Activated CD8-positive, alpha-beta memory T cell treated with anti-CD3 and anti-CD28 coated beads, Interleukin-2, amount 50 U/mL, for 4 hours (primary cell): ENCODE results near the gene LCNL1.
A peak's percentile ranks its signal among the peaks of the same experiment; 100 is the strongest.

Experiments used
- DNase-seq: peaks from one replicate; pipeline ENCODE4 v3.0.0-alpha.2; 2020

Gene LCNL1

DNA sequence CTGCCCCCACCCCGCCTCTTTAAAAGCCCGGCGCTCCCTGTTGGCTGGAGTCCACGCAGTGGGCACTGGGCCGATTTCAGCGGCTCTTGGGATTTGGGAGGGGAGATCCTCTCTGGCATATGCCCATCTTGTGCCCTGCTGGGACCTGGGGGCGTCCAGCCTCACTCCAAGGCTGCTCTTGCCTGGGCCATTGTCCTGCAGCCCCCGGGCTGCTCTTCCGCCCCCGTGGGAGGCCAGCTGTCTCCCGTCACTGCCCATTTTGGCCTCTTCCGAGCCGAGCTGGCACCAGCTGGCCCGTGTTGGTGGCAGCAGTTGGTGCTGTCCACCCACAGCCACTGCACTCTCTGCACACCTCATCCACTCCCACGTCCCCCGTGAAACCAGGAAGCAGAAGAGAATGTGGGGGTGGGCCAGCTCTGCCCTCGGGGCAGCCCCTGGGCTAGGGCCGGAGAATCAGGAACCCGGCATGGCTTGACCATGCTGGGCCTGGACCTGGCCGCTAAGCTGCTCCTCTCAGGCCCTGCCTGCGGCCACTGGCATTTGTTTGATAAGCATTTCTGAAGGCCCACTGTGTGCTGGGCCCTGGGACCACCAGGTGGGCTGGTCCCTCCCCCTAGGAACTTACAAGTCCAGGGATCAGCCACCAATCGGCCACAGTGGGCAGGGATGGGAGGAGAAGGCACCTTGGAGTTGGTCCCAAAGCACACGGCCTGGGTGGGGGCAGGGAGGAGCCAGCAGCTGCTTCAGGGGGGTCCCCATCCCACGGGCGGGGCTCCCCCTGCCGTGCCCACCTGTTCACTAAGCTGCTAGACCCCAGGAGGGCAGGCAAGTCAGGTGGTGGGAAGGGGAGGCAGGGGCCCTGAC, 35.5 kb upstream of the LCNL1 start:
- no peak for DNase-seq

DNA sequence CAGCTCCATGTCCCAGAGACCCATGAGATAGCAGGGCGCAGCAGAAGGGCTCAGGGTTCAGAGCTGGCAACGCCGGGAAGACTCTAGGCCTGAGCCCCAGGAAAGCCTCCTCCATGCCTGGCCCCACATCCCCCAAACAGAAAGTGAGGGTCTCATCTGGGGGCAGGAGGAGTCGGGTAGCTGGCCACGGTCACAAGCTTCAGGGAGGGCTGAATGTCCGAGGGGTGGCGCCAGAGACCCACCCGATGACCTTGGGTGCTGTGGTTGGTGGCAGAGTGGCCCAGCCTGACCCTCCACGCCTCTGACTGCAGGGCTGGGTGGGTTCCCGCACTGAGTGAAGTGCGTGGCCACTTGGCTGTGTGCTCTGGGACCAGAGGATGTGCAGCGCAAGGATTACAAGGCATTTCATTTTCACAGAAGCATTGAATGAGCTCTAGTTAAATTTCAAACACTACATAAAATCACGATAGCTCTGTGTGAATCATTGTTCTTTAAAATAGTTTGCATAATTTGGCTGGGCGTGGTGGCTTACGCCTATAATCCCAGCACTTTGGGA, 34.8 kb upstream of the LCNL1 start:
- DNase-seq: no peak

DNA sequence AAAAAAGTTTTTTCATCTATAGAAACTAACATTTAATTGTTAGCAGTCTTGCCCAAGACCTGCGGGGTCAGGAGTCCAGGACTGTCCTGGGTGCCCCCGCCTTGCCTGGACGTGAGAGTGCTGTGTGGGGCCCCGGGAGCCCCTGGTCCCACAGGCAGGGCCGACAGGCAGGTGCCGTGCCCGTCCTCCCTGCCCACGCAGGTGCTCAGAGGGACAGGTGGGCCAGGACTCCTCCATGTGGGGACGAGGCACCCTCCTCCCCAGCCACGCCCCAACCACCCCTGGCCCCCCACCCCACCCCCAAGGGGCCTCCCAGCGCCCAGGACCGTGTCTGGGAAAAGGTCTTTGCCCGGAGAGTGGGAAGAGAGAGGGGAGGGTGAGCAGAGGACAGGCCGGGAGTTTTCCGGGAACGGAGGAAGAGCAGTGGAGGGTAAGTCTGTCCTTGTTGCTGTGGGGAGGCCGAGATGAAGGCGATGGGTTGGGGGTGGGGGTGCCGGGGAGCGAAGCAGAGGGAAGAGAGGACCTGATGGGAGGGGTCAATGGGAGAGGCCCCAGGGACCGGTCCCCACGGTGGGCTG, 33.5 kb upstream of the LCNL1 start:
- DNase-seq: no peak

DNA sequence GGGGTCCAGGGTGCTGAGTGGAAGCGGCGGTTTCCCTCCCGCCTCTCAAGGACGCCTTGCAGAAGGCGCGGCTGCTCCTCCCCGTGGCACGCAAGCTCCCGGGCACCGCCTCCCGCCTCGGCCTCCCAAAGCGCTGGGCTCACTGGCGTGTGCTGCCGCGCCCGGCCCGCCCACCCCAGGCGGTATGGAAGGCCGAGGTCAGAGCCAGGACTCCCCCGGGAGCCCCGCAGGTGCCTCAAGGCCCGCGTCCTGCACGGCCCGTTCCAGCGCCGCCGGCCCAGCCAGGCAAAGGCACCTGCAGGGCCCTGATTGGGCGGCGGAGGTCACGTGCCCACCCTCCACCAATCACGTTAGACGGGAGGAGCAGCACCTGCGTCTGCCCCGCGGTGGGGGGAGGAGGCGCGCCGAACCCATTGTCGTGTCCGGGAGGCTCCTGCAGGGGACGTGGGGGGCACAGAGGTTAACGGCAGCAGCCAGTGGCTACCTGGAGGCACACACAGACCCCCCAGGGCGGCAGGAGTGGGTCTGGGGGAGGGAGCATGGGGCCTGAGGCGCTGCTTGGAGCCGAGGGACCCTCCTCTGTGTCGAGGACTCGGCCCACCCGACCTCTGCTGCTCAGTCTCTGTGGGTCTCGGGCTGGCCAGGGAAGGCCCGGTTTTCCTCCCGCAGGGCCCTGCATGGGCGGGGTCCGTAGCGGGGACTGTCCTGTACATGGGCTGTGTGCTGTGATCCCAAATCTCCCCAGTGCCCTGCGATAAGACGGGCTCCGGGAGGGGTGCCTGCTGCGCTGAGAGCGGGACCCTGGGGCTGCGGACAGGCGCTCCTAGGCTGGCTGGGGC, 32.8 kb upstream of the LCNL1 start:
- peak; percentile 97 for DNase-seq

DNA sequence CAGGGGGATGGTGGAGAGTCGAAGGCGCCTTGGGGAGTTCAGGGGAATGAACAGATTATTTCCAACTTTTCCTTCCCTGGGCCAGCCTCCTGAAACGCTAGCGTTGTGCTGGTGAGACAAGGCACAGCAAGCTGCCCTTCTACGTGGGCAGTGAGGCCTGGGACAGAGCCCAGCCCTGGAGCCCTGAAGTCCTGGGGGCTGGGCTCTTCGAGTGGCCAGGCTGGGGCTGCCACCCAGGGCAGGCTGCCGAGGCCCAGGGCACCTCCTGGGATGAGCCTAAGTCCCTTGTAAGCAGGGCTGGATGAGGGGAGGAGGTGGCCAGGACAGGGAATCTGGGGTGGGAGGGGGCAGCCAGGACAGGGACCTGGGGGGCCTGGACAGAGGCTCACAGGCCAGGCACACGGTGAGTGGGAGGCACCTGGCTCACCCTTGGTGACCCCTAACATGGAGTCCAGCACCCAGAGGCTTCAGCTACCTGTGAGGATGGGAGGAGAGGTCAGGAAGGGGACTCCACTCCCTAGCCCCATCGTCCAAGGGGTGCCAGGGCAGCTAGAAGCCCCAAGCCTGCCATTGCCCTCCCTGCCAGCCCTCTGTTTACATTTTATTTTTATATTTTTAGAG, 32.0 kb upstream of the LCNL1 start:
- DNase-seq: no peak

DNA sequence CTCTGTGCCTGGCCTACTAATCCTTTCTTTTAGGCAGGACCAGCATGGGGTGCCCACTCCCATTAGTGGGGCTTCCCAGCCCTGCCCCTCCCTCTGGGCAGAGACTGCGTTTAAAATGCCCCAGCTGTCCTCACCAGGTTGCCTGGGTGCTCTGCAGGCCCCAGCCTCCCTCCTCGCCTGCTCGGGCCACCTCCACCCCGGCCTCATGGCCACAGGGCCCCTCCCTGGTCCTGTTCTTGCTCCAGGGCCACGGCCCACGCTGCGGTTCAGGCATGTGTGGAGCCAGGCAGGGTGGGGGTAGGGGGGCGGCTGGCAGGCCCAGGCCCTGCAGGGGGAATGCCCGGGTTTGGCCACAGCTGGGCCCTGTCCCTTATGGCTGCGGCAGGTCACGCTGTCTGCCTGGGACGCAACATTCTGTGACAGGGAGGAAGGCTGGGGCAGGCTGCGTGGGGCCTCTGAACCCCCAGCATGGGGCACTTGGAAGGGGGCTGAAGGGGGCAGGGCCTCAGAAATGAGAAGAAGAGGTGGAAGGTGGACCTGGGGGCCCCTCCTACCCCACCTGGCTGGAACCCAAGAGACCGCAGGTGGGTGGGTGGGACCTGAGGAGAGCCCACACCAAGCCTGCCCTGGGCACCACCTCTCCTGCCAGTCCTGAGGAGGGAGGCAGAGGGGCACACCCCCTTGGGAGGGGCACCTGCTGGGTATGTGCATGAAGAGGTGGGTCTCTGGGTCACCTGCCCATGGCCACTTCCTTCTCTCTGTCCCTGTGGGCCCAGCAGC, 31.1 kb upstream of the LCNL1 start, which contains the start of gene LCN12:
LCN12 (plus strand) TSS at position 733 of the 780 bp plus-strand sequence. CDS start 55 bp downstream, outside the sequence.
- no peak for DNase-seq

DNA sequence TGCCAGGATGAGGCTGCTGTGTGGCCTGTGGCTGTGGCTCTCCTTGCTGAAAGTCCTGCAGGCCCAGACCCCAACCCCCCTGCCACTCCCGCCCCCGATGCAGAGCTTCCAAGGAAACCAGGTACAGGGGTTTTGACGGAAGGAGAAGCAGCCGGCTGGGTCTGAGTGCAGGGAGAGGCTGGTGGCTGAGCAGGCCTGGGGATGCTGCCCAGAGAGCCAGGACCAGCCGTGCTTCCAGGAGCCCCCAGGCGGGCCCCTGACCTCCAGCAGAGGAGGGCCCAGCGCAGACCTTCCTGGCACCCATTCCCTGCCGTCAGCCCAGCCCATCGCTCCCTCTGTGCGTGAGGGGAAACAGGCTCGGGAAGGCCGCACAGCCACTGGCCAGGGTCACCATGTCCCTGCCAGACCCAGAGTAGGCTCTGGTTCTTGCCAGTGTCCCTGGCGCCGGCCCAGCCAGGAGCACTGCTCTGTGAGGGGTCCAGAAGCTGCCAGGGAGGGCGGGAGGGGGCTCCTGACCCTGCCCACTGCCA, 30.4 kb upstream of the LCNL1 start:
- no peak for DNase-seq

DNA sequence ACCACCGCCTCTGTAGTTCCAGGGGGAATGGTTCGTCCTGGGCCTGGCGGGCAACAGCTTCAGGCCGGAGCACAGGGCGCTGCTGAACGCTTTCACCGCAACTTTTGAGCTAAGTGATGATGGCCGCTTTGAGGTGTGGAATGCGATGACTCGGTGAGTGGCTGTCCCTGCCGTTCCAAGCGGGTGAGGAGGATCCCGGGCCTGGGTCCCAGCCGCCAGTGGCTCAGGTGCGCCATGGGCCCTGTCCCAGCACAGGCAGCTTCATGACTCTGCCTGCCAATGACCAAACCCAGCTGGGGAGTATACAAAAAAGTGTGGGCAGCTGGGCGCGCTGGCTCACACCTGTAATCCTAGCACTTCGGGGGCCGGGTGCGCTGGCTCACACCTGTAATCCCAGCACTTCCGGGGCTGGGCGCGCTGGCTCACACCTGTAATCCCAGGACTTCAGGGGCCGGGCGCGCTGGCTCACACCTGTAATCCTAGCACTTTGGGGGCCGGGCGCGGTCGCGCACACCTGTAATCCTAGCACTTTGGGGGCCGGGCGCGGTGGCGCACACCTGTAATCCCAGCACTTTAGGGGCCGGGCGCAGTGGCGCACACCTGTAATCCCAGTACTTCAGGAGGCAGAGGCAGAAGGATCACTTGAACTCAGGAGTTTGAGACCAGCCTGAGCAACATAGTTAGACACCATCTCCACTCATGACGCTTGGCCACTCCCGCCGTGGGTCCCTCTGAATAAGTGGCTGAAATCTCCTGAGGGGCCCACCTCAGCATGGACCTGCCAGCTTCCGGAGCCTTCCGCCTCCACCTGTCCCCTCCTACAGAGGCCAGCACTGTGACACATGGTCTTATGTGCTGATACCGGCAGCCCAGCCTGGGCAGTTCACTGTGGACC, 29.7 kb upstream of the LCNL1 start:
- DNase-seq: no peak

DNA sequence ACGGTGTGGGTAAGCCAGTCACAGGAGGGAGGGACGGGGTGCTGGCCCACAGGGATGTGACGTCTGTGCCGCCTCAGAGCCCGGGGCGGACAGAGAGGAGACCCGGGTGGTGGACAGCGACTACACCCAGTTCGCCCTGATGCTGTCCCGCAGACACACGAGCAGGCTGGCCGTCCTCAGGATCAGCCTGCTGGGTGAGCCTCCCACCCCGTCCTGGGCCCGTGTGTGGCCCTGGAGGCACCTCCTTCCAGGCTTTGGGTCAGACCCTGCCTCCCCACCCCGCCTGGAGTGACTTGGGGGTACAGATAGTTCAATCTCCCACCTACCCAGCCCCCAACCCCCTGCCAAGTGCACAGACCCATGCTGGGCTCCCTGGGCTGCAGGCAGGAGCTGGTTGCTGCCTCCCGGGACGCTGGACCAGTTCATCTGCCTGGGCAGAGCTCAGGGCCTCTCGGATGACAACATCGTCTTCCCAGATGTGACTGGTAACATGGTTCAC, 29.0 kb upstream of the LCNL1 start:
- DNase-seq: no peak

DNA sequence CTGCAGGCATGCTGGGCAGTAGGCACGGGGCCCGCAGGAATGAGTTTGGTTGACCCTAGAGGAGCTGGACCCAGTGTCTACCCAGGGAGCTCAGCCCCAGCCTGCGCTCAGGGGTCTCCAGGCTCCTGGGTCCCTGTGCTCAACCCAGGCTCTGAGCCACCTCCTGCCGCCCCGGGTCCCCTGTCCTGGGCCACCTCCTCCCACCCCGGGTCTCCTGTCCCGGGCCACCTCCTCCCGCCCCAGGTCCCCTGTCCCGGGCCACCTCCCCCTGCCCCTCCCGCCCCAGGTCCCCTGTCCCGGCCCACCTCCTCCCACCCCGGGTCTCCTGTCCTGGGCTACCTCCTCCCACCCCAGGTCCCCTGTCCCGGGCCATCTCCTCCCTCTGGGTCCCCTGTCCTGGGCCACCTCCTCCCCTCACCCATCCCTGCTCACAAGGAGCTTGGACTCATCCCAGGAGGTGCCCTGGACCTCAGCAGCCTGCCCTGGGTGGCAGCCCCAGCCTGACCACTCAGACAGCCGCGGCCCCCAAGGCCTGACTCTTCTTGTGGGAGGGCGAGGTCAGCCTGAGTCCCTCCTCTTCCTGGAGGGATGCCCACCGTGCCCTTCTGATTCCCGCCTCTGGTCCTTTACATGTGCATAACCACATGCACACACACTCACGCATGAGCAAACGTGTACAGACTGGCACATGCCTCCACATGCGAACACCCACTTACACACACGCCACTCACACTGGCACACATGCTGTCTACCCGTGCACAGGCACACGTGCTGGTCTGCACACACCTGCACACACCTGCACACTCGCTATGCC, 28.3 kb upstream of the LCNL1 start:
- DNase-seq: no peak

DNA sequence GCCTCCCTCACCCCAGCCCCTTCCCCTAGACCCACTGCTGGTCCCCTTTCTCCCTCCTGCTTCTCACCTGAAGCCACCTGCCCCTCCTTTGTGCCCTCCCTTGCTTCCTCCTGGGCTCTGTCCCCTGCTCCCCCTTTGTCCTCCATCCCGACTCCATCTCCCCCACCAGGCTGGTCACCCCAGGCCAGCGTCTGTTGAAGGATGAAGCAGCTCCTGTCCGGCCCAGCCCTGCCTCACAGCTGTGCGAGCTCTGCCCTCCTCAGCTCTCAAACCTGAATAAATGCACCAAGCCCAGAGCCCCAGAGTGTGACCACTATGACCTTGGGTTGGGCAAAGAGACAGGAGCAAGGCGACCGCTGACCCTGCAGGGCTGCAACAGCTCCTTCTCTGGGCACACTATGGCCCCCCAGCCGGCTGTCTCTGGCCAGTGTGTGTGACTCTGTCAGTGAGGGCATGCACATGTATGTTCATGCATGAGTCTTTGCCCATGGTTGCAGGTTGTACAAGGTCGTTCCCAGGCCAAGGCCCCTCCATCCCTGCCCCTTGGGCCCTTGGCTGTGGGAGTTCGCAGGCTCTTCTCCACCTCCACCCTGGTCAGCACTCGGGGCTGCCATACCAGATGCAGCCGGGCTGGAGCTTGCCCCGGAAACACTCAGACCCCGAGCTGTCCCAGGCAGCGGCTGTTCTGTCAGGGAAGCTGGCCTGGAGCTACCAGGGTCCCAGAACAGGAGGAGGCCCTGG, 27.4 kb upstream of the LCNL1 start:
- DNase-seq: no peak

DNA sequence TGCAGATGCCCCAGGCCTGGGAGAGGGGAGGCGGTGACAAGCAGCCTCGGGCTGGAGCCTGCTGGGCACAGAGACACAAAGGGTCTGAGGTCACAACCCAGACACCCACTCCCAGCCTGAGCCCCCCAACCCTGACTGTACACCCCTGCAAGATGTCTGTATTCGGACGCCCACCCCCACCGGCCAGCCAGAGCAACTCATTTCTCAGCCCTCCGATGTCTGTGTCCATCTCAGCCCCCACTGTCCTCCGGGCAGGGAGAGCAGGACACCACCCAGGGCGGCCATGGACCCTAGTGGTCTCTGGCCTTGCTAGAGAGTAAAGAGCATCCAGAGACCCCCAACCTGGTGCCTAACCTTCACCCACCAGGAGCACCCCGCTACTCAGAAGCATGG, 26.9 kb upstream of the LCNL1 start:
- no peak for DNase-seq

DNA sequence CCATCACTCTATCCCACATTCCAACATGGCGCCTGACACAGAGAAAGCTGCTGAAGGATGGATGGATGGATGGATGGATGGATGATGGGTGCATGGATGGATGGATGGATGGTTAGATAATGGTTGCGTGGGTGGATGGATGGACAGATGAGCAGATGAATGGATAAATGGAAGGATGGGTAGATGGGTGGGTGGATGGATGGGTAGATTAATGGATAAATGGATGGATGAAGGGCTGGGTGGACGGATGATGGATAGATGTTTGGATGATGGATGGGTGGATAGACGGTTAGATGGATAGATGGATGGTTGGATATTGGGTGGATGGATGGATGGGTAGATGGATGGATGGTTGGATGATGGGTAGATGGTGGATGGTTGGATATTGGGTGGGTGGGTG, 26.2 kb upstream of the LCNL1 start:
- DNase-seq: no peak

DNA sequence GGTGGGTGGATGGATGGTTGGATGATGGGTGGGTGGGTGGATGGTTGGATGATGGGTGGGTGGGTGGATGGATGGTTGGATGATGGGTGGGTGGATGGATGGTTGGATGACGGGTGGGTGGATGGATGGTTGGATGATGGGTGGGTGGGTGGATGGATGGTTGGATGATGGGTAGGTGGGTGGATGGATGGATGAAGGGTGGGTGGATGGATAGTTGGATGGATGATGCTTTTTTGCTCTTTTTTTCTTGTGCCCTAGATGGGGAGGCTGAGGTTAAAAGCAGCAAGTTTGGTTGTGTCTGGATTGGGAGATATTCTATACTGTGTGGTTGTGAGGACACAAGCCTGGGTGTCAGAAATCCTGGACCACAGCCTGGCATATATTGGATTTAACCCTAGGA, 25.3 kb upstream of the LCNL1 start:
- no peak for DNase-seq

DNA sequence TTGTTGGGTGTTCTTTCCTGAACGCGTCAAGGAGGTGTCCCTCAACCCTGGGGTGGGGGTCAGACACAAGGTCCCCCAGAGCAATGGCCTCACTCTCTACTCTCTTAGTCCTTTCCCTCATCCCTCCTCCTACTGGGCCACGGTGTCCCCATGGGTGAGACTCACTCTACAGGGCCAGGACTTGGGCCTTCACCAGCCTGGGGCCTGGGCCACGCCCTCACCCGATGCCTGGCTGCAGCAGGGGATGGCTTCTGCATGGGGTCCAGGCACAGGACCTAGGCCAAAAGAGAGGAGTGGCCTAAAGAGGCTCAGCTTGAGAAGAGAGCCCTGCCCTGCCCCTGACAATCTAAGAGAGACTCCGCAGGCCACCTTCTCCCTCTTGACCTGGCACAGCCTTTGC, 24.9 kb upstream of the LCNL1 start:
- no peak for DNase-seq

DNA sequence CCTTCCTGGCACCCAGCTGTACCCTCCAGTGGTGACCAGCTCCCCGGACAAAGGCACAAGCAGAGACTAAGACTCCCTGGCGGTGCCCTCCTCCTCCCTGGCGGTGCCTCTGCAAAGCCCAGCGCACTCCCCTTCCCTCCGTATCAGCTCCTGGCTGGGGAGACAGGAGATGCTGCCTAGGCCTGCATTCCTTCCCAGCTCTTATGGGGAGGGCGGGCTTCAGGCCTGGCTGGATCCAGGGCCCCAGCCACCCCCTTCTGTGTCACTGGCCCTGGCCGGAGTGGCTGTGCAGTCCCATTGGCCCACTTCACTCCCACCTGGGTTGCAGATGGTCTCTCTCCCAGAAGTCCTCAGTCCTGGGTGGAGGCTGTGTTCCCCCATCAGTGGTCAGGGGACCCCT, 24.3 kb upstream of the LCNL1 start:
- DNase-seq: no peak

DNA sequence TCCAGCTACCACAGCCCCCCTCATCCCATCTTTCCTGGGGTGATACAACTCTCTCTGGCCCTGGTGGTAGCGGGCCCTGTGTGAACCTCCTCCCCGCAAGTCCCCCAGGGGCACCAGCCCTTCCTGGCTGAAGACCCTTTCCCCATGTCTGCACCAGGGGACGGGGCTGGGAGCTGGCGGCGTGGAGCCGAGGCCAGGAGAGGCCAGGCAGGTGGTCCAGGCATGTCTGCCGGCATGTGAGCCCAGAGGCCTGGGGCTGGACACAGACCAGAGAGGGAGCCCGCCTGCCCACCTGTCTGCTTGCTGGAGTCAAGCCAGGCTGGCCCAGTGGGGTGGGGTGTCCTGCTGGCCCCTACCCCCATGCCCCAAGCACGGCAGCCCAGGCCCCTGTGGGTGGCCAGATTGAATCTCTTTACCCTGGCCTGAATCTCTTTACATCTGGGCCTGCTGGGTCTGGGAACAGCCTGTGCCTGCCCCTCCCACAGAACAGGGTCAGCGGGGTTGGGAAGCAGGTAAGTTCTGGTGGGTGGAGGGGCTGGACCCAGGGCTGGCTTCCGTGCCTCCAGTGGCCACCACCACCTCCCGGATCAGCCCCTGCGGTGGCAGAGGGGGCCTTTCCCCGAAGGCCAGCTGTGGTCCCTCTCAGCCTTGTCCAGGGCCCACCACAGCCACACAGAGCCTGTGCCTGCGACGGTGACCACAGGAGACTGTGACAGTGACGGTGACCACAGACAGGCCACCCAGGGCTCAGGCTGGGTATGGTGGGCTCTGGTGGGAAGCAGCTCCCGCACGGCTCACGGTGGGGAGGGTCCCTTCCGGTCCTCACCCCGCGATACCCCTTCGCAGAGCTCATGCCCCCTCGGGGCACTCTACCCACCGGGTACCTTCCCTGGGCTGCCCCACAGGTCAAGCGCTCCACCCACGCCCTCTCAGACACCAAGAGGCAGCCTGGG, 23.6 kb upstream of the LCNL1 start:
- no peak for DNase-seq
